SK-N-SH treated with all-trans-retinoic acid at 6 μM for 48 hours (cell line): ENCODE measurements around the gene STEAP2.

ENCODE experiments used
- ATAC-seq: fragments of 200-7000 bp; cut with Tn5 transposase; 3 replicates; pipeline ENCODE4 v1.9.1; 2020; ENCODE audit warnings: mild to moderate bottlenecking, moderate library complexity
- ARNTL ChIP-seq: fragments of 450-650 bp; formaldehyde crosslinking; IDR thresholded peaks from 2 replicates; pipeline ENCODE4 v1.5.0; 2020; ENCODE audit warnings: low read depth, mild to moderate bottlenecking, moderate library complexity, borderline replicate concordance
- CSDC2 ChIP-seq: fragments of 250-450 bp; sonication (Bioruptor Pico); IDR thresholded peaks from 2 replicates; pipeline ENCODE4 v1.5.0; 2020; ENCODE audit warnings: mild to moderate bottlenecking, moderate library complexity
- ESRRG ChIP-seq: fragments of 250-450 bp; sonication (Bioruptor Pico); IDR thresholded peaks from 2 replicates; pipeline ENCODE4 v1.6.1; 2021; ENCODE audit warnings: mild to moderate bottlenecking
- GLIS3 ChIP-seq: fragments of 250-450 bp; sonication (Bioruptor Pico); IDR thresholded peaks from 2 replicates; pipeline ENCODE4 v1.5.0; 2020; ENCODE audit warnings: mild to moderate bottlenecking, moderate library complexity
- ISL1 ChIP-seq: fragments of 250-450 bp; sonication (Bioruptor Pico); IDR thresholded peaks from 2 replicates; pipeline ENCODE4 v2.1.2; 2022; ENCODE audit warnings: mild to moderate bottlenecking, moderate library complexity
- OSR1 ChIP-seq: fragments of 250-450 bp; sonication (Bioruptor Pico); IDR thresholded peaks from 2 replicates; pipeline ENCODE4 v1.8.0; 2022; ENCODE audit warnings: moderate library complexity, mild to moderate bottlenecking, inconsistent platforms
- PPARA ChIP-seq: fragments of 250-450 bp; sonication (Bioruptor Pico); IDR thresholded peaks from 2 replicates; pipeline ENCODE4 v1.5.0; 2020; ENCODE audit warnings: mild to moderate bottlenecking, borderline replicate concordance
- RARB ChIP-seq: fragments of 250-450 bp; sonication (Bioruptor Pico); IDR thresholded peaks from 2 replicates; pipeline ENCODE4 v1.8.0; 2021; ENCODE audit warnings: mild to moderate bottlenecking, moderate library complexity
- SNAI2 ChIP-seq: fragments of 250-450 bp; sonication (Bioruptor Pico); IDR thresholded peaks from 2 replicates; pipeline ENCODE4 v1.5.0; 2020; ENCODE audit warnings: mild to moderate bottlenecking, moderate library complexity
- TCF4 ChIP-seq: fragments of 250-450 bp; sonication (Bioruptor Pico); IDR thresholded peaks from 2 replicates; pipeline ENCODE4 v1.8.0; 2021; ENCODE audit warnings: mild to moderate bottlenecking, moderate library complexity, borderline replicate concordance
- TOX ChIP-seq: fragments of 250-450 bp; sonication (Bioruptor Pico); IDR thresholded peaks from 2 replicates; pipeline ENCODE4 v1.8.0; 2021; ENCODE audit warnings: mild to moderate bottlenecking, moderate library complexity, borderline replicate concordance
- ZC3H10 ChIP-seq: fragments of 250-450 bp; sonication (Bioruptor Pico); IDR thresholded peaks from 2 replicates; pipeline ENCODE4 v1.5.1; 2021; ENCODE audit warnings: mild to moderate bottlenecking, moderate library complexity
- ZFP3 ChIP-seq: fragments of 250-450 bp; sonication (Bioruptor Pico); IDR thresholded peaks from 2 replicates; pipeline ENCODE4 v1.5.0; 2020; ENCODE audit warnings: mild to moderate bottlenecking, moderate library complexity
- ZFP30 ChIP-seq: fragments of 450-650 bp; formaldehyde crosslinking; IDR thresholded peaks from 2 replicates; pipeline ENCODE4 v1.5.0; 2022; ENCODE audit warnings: mild to moderate bottlenecking, moderate library complexity
- ZNF565 ChIP-seq: fragments of 450-650 bp; formaldehyde crosslinking; conservative IDR thresholded peaks from 2 replicates; pipeline ENCODE4 v1.5.0; 2020; ENCODE audit warnings: low read depth, mild to moderate bottlenecking, moderate library complexity
- ZNF70 ChIP-seq: fragments of 450-650 bp; formaldehyde crosslinking; IDR thresholded peaks from 2 replicates; pipeline ENCODE4 v1.5.0; 2020; ENCODE audit warnings: mild to moderate bottlenecking, moderate library complexity
- ZNF8 ChIP-seq: fragments of 450-650 bp; formaldehyde crosslinking; IDR thresholded peaks from 2 replicates; pipeline ENCODE4 v1.5.0; 2020; ENCODE audit warnings: mild to moderate bottlenecking, moderate library complexity
- TF ChIP-seq, protein P1 (sequence below): fragments of 250-450 bp; sonication (Bioruptor Pico); IDR thresholded peaks from 2 replicates; pipeline ENCODE4 v1.8.0; 2020; ENCODE audit warnings: mild to moderate bottlenecking, moderate library complexity, borderline replicate concordance
- TF ChIP-seq, protein P2 (sequence below): fragments of 250-450 bp; sonication (Bioruptor Pico); IDR thresholded peaks from 2 replicates; pipeline ENCODE4 v1.5.1; 2020; ENCODE audit warnings: low read depth, mild to moderate bottlenecking, moderate library complexity
- TF ChIP-seq, protein P3 (sequence below): fragments of 250-450 bp; sonication (Bioruptor Pico); IDR thresholded peaks from 2 replicates; pipeline ENCODE4 v1.5.1; 2021; ENCODE audit warnings: mild to moderate bottlenecking, moderate library complexity
- TF ChIP-seq, protein P4 (sequence below): fragments of 250-450 bp; sonication (Bioruptor Pico); IDR thresholded peaks from 2 replicates; pipeline ENCODE4 v1.8.0; 2021; ENCODE audit warnings: low read depth, mild to moderate bottlenecking, moderate library complexity, borderline replicate concordance
- TF ChIP-seq, protein P5 (sequence below): fragments of 250-450 bp; sonication (Bioruptor Pico); IDR thresholded peaks from 2 replicates; pipeline ENCODE4 v1.5.0; 2020; ENCODE audit warnings: mild to moderate bottlenecking, moderate library complexity

Gene STEAP2

DNA sequence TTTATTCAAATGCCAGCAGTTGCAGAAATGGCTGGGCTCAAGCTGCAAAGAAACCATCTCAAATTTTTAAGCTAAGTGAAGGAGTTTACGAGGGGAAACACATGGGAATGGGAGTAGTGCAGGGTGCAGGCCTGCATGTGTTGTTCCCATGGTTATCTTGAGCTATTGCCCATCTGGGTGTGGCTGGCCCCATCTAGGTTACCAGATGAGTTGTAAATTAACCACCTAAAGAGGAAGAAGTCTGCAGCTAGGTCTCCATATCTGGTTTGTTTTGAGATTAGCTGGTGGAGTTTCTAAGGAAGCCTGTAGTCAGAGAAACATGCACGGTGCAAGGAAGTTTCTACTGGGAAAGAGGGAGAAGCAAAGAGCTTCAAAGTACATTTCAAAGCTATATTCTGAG lies 23.3 kb upstream of the STEAP2 start:
- no peak for TF ChIP-seq ZFP3 (CRISPR knock-in tag)
- no peak for TF ChIP-seq CSDC2 (CRISPR knock-in tag)
- TF ChIP-seq ZC3H10: no peak
- TF ChIP-seq ZNF8: no peak
- TF ChIP-seq, protein P1, sequence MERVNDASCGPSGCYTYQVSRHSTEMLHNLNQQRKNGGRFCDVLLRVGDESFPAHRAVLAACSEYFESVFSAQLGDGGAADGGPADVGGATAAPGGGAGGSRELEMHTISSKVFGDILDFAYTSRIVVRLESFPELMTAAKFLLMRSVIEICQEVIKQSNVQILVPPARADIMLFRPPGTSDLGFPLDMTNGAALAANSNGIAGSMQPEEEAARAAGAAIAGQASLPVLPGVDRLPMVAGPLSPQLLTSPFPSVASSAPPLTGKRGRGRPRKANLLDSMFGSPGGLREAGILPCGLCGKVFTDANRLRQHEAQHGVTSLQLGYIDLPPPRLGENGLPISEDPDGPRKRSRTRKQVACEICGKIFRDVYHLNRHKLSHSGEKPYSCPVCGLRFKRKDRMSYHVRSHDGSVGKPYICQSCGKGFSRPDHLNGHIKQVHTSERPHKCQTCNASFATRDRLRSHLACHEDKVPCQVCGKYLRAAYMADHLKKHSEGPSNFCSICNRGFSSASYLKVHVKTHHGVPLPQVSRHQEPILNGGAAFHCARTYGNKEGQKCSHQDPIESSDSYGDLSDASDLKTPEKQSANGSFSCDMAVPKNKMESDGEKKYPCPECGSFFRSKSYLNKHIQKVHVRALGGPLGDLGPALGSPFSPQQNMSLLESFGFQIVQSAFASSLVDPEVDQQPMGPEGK (CRISPR knock-in tag): no peak
- TF ChIP-seq TOX: no peak
- TF ChIP-seq ZNF70 (CRISPR knock-in tag): no peak
- TF ChIP-seq, protein P2, sequence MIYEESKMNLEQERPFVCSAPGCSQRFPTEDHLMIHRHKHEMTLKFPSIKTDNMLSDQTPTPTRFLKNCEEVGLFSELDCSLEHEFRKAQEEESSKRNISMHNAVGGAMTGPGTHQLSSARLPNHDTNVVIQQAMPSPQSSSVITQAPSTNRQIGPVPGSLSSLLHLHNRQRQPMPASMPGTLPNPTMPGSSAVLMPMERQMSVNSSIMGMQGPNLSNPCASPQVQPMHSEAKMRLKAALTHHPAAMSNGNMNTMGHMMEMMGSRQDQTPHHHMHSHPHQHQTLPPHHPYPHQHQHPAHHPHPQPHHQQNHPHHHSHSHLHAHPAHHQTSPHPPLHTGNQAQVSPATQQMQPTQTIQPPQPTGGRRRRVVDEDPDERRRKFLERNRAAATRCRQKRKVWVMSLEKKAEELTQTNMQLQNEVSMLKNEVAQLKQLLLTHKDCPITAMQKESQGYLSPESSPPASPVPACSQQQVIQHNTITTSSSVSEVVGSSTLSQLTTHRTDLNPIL (CRISPR knock-in tag): no peak
- no peak for TF ChIP-seq PPARA
- no peak for TF ChIP-seq RARB (CRISPR knock-in tag)
- TF ChIP-seq SNAI2 (CRISPR knock-in tag): no peak
- TF ChIP-seq, all 23 proteins: peak for 0
- no peak for ATAC-seq

DNA sequence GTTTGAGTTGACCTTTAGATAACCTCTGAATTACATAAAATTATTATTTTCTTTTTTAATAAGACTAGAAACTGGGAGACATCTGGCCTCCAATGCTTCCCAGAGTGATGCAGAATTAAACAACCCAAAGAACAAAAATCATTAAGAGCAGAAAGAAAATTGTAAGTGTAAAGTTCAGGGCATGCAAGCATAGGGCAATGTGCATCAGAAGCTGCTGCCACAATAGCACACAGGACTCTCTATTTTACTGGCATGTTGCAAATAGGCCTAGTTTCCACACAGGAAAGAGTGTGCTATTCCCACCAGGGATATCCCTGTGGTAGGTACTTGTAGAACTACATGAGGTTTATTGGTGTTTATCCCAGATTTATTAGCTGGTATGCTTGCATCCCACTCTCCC lies 20.5 kb upstream of the STEAP2 start:
- no peak for TF ChIP-seq ZNF8
- TF ChIP-seq, protein P3, sequence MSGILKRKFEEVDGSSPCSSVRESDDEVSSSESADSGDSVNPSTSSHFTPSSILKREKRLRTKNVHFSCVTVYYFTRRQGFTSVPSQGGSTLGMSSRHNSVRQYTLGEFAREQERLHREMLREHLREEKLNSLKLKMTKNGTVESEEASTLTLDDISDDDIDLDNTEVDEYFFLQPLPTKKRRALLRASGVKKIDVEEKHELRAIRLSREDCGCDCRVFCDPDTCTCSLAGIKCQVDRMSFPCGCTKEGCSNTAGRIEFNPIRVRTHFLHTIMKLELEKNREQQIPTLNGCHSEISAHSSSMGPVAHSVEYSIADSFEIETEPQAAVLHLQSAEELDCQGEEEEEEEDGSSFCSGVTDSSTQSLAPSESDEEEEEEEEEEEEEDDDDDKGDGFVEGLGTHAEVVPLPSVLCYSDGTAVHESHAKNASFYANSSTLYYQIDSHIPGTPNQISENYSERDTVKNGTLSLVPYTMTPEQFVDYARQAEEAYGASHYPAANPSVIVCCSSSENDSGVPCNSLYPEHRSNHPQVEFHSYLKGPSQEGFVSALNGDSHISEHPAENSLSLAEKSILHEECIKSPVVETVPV (CRISPR knock-in tag): no peak
- TF ChIP-seq ZFP3 (CRISPR knock-in tag): no peak
- no peak for TF ChIP-seq ZFP30 (CRISPR knock-in tag)
- no peak for TF ChIP-seq ISL1 (CRISPR knock-in tag)
- no peak for TF ChIP-seq RARB (CRISPR knock-in tag)
- no peak for TF ChIP-seq OSR1 (CRISPR knock-in tag)
- TF ChIP-seq, protein P4, sequence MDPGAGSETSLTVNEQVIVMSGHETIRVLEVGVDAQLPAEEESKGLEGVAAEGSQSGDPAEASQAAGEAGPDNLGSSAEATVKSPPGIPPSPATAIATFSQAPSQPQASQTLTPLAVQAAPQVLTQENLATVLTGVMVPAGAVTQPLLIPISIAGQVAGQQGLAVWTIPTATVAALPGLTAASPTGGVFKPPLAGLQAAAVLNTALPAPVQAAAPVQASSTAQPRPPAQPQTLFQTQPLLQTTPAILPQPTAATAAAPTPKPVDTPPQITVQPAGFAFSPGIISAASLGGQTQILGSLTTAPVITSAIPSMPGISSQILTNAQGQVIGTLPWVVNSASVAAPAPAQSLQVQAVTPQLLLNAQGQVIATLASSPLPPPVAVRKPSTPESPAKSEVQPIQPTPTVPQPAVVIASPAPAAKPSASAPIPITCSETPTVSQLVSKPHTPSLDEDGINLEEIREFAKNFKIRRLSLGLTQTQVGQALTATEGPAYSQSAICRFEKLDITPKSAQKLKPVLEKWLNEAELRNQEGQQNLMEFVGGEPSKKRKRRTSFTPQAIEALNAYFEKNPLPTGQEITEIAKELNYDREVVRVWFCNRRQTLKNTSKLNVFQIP (CRISPR knock-in tag): no peak
- TF ChIP-seq, protein P1 (CRISPR knock-in tag): no peak
- no peak for TF ChIP-seq TCF4 (CRISPR knock-in tag)
- TF ChIP-seq CSDC2 (CRISPR knock-in tag): no peak
- TF ChIP-seq GLIS3 (CRISPR knock-in tag): no peak
- no peak for ATAC-seq

DNA sequence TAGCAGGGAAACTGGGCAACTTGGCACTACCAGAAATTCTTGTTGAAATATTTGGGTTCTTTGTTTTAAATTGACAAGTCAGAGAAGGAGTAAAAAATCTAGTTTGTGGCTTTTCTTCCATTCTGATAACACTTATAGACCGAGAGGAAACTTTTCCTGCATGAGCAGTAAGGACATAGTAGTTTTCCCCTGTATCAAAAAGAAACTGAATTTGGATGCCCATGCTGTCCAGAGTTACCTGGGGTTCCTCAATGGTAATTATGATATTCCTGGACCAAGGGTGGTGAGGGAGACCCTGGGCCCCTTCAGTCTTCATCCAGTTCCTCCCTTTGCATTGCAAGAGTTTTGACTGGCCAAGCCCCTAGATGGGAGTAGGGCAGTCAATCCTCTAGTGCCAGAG lies 19.9 kb upstream of the STEAP2 start:
- ATAC-seq: no peak
- TF ChIP-seq ESRRG: no peak
- TF ChIP-seq OSR1 (CRISPR knock-in tag): no peak
- TF ChIP-seq ARNTL (CRISPR knock-in tag): no peak
- no peak for TF ChIP-seq RARB (CRISPR knock-in tag)
- TF ChIP-seq, protein P5, sequence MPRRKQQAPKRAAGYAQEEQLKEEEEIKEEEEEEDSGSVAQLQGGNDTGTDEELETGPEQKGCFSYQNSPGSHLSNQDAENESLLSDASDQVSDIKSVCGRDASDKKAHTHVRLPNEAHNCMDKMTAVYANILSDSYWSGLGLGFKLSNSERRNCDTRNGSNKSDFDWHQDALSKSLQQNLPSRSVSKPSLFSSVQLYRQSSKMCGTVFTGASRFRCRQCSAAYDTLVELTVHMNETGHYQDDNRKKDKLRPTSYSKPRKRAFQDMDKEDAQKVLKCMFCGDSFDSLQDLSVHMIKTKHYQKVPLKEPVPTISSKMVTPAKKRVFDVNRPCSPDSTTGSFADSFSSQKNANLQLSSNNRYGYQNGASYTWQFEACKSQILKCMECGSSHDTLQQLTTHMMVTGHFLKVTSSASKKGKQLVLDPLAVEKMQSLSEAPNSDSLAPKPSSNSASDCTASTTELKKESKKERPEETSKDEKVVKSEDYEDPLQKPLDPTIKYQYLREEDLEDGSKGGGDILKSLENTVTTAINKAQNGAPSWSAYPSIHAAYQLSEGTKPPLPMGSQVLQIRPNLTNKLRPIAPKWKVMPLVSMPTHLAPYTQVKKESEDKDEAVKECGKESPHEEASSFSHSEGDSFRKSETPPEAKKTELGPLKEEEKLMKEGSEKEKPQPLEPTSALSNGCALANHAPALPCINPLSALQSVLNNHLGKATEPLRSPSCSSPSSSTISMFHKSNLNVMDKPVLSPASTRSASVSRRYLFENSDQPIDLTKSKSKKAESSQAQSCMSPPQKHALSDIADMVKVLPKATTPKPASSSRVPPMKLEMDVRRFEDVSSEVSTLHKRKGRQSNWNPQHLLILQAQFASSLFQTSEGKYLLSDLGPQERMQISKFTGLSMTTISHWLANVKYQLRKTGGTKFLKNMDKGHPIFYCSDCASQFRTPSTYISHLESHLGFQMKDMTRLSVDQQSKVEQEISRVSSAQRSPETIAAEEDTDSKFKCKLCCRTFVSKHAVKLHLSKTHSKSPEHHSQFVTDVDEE (CRISPR knock-in tag): no peak
- no peak for TF ChIP-seq PPARA
- TF ChIP-seq ZNF8: no peak
- no peak for TF ChIP-seq SNAI2 (CRISPR knock-in tag)
- TF ChIP-seq ZNF565 (CRISPR knock-in tag): no peak
- TF ChIP-seq, protein P2 (CRISPR knock-in tag): no peak
- no peak for TF ChIP-seq ZFP3 (CRISPR knock-in tag)
- no peak for TF ChIP-seq GLIS3 (CRISPR knock-in tag)
